ENCODE data around the gene BET1L. TPM values are rescaled to one million over a fixed set of nuclear protein-coding genes. Genes with fewer than 3 reads are reported as not detected.

The BET1L gene
- total RNA-seq, 1 donor from 2014 or later = 73.2 TPM

DNA sequence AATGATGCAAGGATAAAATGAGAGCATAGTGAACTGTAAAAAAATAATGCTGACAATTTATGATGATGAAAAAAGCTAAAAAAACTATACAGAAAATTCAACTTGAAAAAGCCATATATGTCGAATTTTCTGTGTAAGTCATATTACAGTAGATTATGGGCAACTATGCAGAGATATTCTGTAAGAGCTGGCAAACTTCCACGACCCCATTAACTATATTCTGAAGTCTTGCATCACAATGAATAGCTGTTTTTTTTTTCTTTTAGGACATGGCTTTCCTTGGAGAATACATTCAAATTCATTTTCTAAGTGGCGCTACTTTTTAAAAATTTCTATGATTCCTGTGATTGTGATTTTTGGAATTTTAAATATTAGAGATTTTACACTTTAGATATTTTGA, 48.0 kb upstream of the BET1L start:
- no peaks in the 10 kb centered on the region for H3K9me3 ChIP-seq (ENCODE audit: insufficient read depth, low read depth, low read length)
- TF ChIP-seq CTCF (IDR thresholded peaks at IDR 0.05; ENCODE audit: insufficient read depth, low read depth, low read length) = no peak
- TF ChIP-seq EZH2 (IDR thresholded peaks at IDR 0.05; ENCODE audit: insufficient read depth, low read length) = no peak
- peaks cover 25% of the 10 kb centered on the region for H4K20me1 ChIP-seq (ENCODE audit: insufficient read depth, low read length)
- Mint-ChIP-seq H3K27me3 (ENCODE audit: low read depth, unreplicated experiment) (peaks cover 13% of the 10 kb centered on the region), H3K36me3 (ENCODE audit: low read depth, unreplicated experiment) (peaks cover 13% of the 10 kb centered on the region), H3K27ac (ENCODE audit: unreplicated experiment) (no peak overlapping the region), H3K4me3 (ENCODE audit: unreplicated experiment) (no peak overlapping the region), H3K9me3 (ENCODE audit: unreplicated experiment) (no peaks in the 10 kb centered on the region), H3K4me1 (ENCODE audit: low read depth, unreplicated experiment) (no peaks in the 10 kb centered on the region)
- H3K4me2 ChIP-seq (ENCODE audit: low read length) = no peak overlapping the region
- no peak for DNase-seq (ENCODE audit: low read depth)
- H3K79me2 ChIP-seq (ENCODE audit: insufficient read depth, low read length) = no peaks in the 10 kb centered on the region
- H3K36me3 ChIP-seq (ENCODE audit: insufficient read depth, low read length) = peaks cover 28% of the 10 kb centered on the region
- H3K27ac ChIP-seq (ENCODE audit: low read depth, low read length) = no peak overlapping the region
- H3K4me3 ChIP-seq (ENCODE audit: insufficient read depth, low read depth, low read length) = no peak overlapping the region
- no peaks in the 10 kb centered on the region for H3K27me3 ChIP-seq (ENCODE audit: insufficient read depth, low read length)
- no peak overlapping the region for H2AFZ ChIP-seq (ENCODE audit: low read depth, low read length)
- no peaks in the 10 kb centered on the region for H3K4me1 ChIP-seq (ENCODE audit: insufficient read depth, low read length)
- no peak for FAIRE-seq
- no peak overlapping the region for H3K9ac ChIP-seq (ENCODE audit: low read length)

- FAIRE-seq (no peak), DNase-seq (ENCODE audit: low read depth) (no peak)
- peaks cover 36% of the 10 kb centered on the region for H4K20me1 ChIP-seq (ENCODE audit: insufficient read depth, low read length)
- no peaks in the 10 kb centered on the region for H3K9me3 Mint-ChIP-seq (ENCODE audit: unreplicated experiment)
- H2AFZ ChIP-seq (ENCODE audit: low read depth, low read length) = no peak overlapping the region
- H3K27me3 ChIP-seq (ENCODE audit: insufficient read depth, low read length) = no peaks in the 10 kb centered on the region
- H3K4me1 ChIP-seq (ENCODE audit: insufficient read depth, low read length) = no peaks in the 10 kb centered on the region
- no peaks in the 10 kb centered on the region for H3K9me3 ChIP-seq (ENCODE audit: insufficient read depth, low read depth, low read length)
- peaks cover 7% of the 10 kb centered on the region for H3K27me3 Mint-ChIP-seq (ENCODE audit: low read depth, unreplicated experiment)
- peaks cover 38% of the 10 kb centered on the region for H3K36me3 ChIP-seq (ENCODE audit: insufficient read depth, low read length)
- peaks cover 15% of the 10 kb centered on the region for H3K36me3 Mint-ChIP-seq (ENCODE audit: low read depth, unreplicated experiment)
- no peaks in the 10 kb centered on the region for H3K4me1 Mint-ChIP-seq (ENCODE audit: low read depth, unreplicated experiment)
- no peak for TF ChIP-seq CTCF (IDR thresholded peaks at IDR 0.05; ENCODE audit: insufficient read depth, low read depth, low read length)
- TF ChIP-seq EZH2 (IDR thresholded peaks at IDR 0.05; ENCODE audit: insufficient read depth, low read length) = no peak
- H3K4me2 ChIP-seq (ENCODE audit: low read length) = no peak overlapping the region
- H3K27ac Mint-ChIP-seq (ENCODE audit: unreplicated experiment) = no peak overlapping the region
- no peaks in the 10 kb centered on the region for H3K79me2 ChIP-seq (ENCODE audit: insufficient read depth, low read length)
- no peak overlapping the region for H3K27ac ChIP-seq (ENCODE audit: low read depth, low read length)
- H3K4me3 Mint-ChIP-seq (ENCODE audit: unreplicated experiment) = no peak overlapping the region
- no peak overlapping the region for H3K4me3 ChIP-seq (ENCODE audit: insufficient read depth, low read depth, low read length)
- H3K9ac ChIP-seq (ENCODE audit: low read length) = no peak overlapping the region
Observed at GRCh38 chr11:253886-254270, 46.7 kb upstream of the BET1L start.

DNA sequence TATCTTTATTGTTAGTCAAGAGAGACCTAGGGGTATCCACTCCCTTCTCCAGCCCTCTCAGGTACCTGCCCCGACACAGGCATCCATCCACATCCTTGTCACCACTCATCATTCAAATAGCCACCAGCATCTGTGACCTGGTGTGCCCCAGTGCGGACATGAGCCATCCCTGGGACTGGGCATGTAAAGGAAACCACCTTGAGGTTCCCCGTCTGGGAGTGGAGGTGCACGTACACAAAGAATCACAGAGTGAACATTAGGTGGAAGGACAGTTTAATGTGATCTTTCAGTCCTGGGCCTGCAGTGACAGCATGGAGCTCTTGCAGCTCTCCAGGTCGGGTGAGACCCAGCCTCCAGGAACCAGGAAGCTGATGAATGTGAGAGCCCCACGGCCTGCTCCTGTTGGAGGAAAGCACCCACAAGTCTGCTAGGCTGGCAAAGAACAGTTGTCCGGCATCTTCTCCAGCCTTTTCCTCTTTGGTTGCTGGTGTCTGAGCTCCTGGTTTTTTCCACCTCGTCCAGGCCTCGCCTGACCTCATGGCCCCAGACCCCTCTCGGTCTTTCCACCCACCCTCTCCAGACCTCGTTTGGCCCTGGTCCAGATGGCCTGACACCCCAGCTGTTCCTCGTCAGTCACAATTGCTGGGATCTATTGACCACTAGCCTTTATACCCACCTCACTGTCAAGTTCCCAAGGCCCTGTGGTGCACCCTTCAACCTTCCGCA, 46.1 kb upstream of the BET1L start:
- Histone ChIP-seq H3K9me3 (ENCODE audit: insufficient read depth, low read depth, low read length) (no peaks in the 10 kb centered on the region), H2AFZ (ENCODE audit: low read depth, low read length) (no peak overlapping the region), H3K36me3 (ENCODE audit: insufficient read depth, low read length) (peaks cover 42% of the 10 kb centered on the region), H3K9ac (ENCODE audit: low read length) (no peak overlapping the region), H4K20me1 (ENCODE audit: insufficient read depth, low read length) (peaks cover 39% of the 10 kb centered on the region), H3K4me1 (ENCODE audit: insufficient read depth, low read length) (no peaks in the 10 kb centered on the region), H3K79me2 (ENCODE audit: insufficient read depth, low read length) (no peaks in the 10 kb centered on the region), H3K4me3 (ENCODE audit: insufficient read depth, low read depth, low read length) (no peak overlapping the region), H3K4me2 (ENCODE audit: low read length) (no peak overlapping the region), H3K27ac (ENCODE audit: low read depth, low read length) (no peak overlapping the region), H3K27me3 (ENCODE audit: insufficient read depth, low read length) (no peaks in the 10 kb centered on the region)
- Mint-ChIP-seq H3K36me3 (ENCODE audit: low read depth, unreplicated experiment) (peaks cover 15% of the 10 kb centered on the region), H3K9me3 (ENCODE audit: unreplicated experiment) (no peaks in the 10 kb centered on the region), H3K27ac (ENCODE audit: unreplicated experiment) (no peak overlapping the region), H3K4me3 (ENCODE audit: unreplicated experiment) (no peak overlapping the region), H3K4me1 (ENCODE audit: low read depth, unreplicated experiment) (no peaks in the 10 kb centered on the region), H3K27me3 (ENCODE audit: low read depth, unreplicated experiment) (peaks cover 5% of the 10 kb centered on the region)
- no peak for TF ChIP-seq EZH2 (IDR thresholded peaks at IDR 0.05; ENCODE audit: insufficient read depth, low read length)
- DNase-seq (ENCODE audit: low read depth) (no peak), FAIRE-seq (no peak)

Data from astrocyte (in vitro differentiated cells and primary cell).